ENCODE data around the gene PTPRM. TPM values are rescaled to one million over a fixed set of nuclear protein-coding genes. Genes with fewer than 3 reads are reported as not detected.

Gene PTPRM
- total RNA-seq, 4 donors from 2014 or later, result 21.4 to 41.8 (median 29.6) TPM

- TF ChIP-seq POLR2A (IDR thresholded peaks at IDR 0.05), result no peak
- TF ChIP-seq CTCF (IDR thresholded peaks at IDR 0.05), result no peak
- intact Hi-C loops (cut with DNase I; ENCODE audit: low total_unique reads), result no loop called here
- no peak for DNase-seq (ENCODE audit: low spot score in 2 of 2)
- no peak overlapping the region for H3K4me3 ChIP-seq (ENCODE audit: low read depth, poor library complexity, severe bottlenecking)
- WGBS, 2 donors, result 50 to 75% methylated on average over 1 of the region's 1 CpG
These were observed 78.6 kb downstream of the PTPRM start for GRCh38 chr18:7645756-7646155.

GRCh38 chr18:7646174-7646886 lies 79.2 kb downstream of the PTPRM start:
- no peak for DNase-seq (ENCODE audit: low spot score in 2 of 2)
- no peak overlapping the region for H3K4me3 ChIP-seq (ENCODE audit: low read depth, poor library complexity, severe bottlenecking)
- intact Hi-C loops (cut with DNase I; ENCODE audit: low total_unique reads), result no loop called here
- no peak for TF ChIP-seq CTCF (IDR thresholded peaks at IDR 0.05)
- no peak for TF ChIP-seq POLR2A (IDR thresholded peaks at IDR 0.05)
- WGBS, 2 donors, result 85 to 88% methylated on average over 6 of the region's 6 CpGs

GRCh38 chr18:7647500-7647899 lies 80.4 kb downstream of the PTPRM start:
- DNase-seq (ENCODE audit: low spot score in 2 of 2), result no peak
- WGBS, 2 donors, result 81 to 86% methylated on average over 3 of the region's 3 CpGs
- TF ChIP-seq CTCF (IDR thresholded peaks at IDR 0.05) (no peak), POLR2A (IDR thresholded peaks at IDR 0.05) (no peak)
- intact Hi-C loops (cut with DNase I; ENCODE audit: low total_unique reads), result no loop called here
- no peak overlapping the region for H3K4me3 ChIP-seq (ENCODE audit: low read depth, poor library complexity, severe bottlenecking)

- no peak overlapping the region for H3K4me3 ChIP-seq (ENCODE audit: low read depth, poor library complexity, severe bottlenecking)
- no peak for DNase-seq (ENCODE audit: low spot score in 2 of 2)
- intact Hi-C loops (cut with DNase I; ENCODE audit: low total_unique reads), result no loop called here
- 83 to 85% methylated on average over 6 of the region's 6 CpGs for WGBS, 2 donors
- TF ChIP-seq CTCF (IDR thresholded peaks at IDR 0.05), result no peak
- no peak for TF ChIP-seq POLR2A (IDR thresholded peaks at IDR 0.05)
These were observed 89.9 kb downstream of the PTPRM start for GRCh38 chr18:7657050-7657449.

- no peak for DNase-seq (ENCODE audit: low spot score in 2 of 2)
- intact Hi-C loops (cut with DNase I; ENCODE audit: low total_unique reads), result no loop called here
- 94 to 95% methylated on average over 2 of the region's 2 CpGs for WGBS, 2 donors
These were observed 90.8 kb downstream of the PTPRM start for GRCh38 chr18:7657937-7658336.

More at GRCh38 chr18:7657937-7658336, 90.8 kb downstream of the PTPRM start:
- no peak overlapping the region for H3K4me3 ChIP-seq (ENCODE audit: low read depth, poor library complexity, severe bottlenecking)
- TF ChIP-seq CTCF (IDR thresholded peaks at IDR 0.05), result no peak
- no peak for TF ChIP-seq POLR2A (IDR thresholded peaks at IDR 0.05)

Measured in lower leg skin (tissue), 4 donors.